ACC112 (cell line): ENCODE data around the gene ZSCAN26.

Experiments
- H2AFZ ChIP-seq: fragments of 200-600 bp; sonication (generic); one replicate; pipeline ENCODE4 v1.6.0; 2017; ENCODE audit warnings: antibody characterized with exemption, low read length; ENCODE audit not compliant: unreplicated experiment
- H3K27ac ChIP-seq: fragments of 200-600 bp; sonication (generic); 2 replicates; pipeline ENCODE4 v1.5.1; 2014; ENCODE audit warnings: low read depth, mild to moderate bottlenecking, antibody characterized with exemption, low read length, moderate library complexity
- H3K27me3 ChIP-seq: fragments of 200-600 bp; sonication (generic); 2 replicates; pipeline ENCODE4 v1.6.1; 2014; ENCODE audit warnings: mild to moderate bottlenecking, antibody characterized with exemption, low read length, moderate library complexity, mixed read lengths; ENCODE audit not compliant: insufficient read depth
- H3K36me3 ChIP-seq: fragments of 200-600 bp; sonication (generic); 2 replicates; pipeline ENCODE4 v1.6.1; 2016; ENCODE audit warnings: mild to moderate bottlenecking, antibody characterized with exemption, low read length, moderate library complexity, mixed read lengths; ENCODE audit not compliant: insufficient read depth
- H3K4me1 ChIP-seq: fragments of 200-600 bp; sonication (generic); one replicate; pipeline ENCODE4 v1.6.1; 2016; ENCODE audit warnings: low read length, mixed read lengths; ENCODE audit not compliant: insufficient read depth, unreplicated experiment, control insufficient read depth
- H3K4me3 ChIP-seq: fragments of 200-600 bp; sonication (generic); 2 replicates; pipeline ENCODE4 v1.5.1; 2014; ENCODE audit warnings: mild to moderate bottlenecking, low read depth, low read length
- H3K79me2 ChIP-seq: fragments of 200-600 bp; sonication (generic); one replicate; pipeline ENCODE4 v1.6.0; 2016; ENCODE audit warnings: low read length; ENCODE audit not compliant: control insufficient read depth, unreplicated experiment, insufficient read depth

The ZSCAN26 gene

GRCh38 chr6:28235912-28236452 lies 31.0 kb upstream of the ZSCAN26 start:
- Histone ChIP-seq H3K27me3 (no peaks in the 10 kb centered on the region), H3K4me1 (no peaks in the 10 kb centered on the region), H3K4me3 (no peak overlapping the region), H3K36me3 (peaks cover 22% of the 10 kb centered on the region), H2AFZ (no peak overlapping the region), H3K27ac (no peak overlapping the region), H3K79me2 (no peaks in the 10 kb centered on the region)

GRCh38 chr6:28239636-28240035 lies 27.3 kb upstream of the ZSCAN26 start:
- H3K4me1 ChIP-seq, result no peaks in the 10 kb centered on the region
- peaks cover 7% of the 10 kb centered on the region for H3K36me3 ChIP-seq
- no peaks in the 10 kb centered on the region for H3K79me2 ChIP-seq
- no peak overlapping the region for H3K4me3 ChIP-seq
- H3K27ac ChIP-seq, result no peak overlapping the region
- no peak overlapping the region for H2AFZ ChIP-seq
- no peaks in the 10 kb centered on the region for H3K27me3 ChIP-seq

DNA sequence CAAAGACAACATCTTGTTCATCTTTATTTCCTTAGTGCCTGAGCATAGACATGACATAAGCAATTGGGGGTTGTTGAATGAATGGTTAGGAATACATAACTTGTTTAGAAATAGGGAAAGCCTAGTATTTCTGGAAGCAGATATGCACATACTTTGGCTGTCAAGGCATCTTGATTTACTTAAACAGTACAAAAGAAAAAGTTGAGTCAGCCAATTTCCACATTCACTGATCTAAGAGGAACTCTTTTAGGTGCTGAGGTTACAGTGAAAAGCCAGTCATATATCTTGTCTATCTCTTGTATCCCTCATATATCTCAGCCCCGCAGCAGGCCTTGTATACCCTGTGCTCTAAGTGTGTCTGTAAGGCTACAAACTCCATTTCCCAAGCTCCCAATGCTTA lies 26.5 kb upstream of the ZSCAN26 start:
- H3K79me2 ChIP-seq, result no peaks in the 10 kb centered on the region
- no peaks in the 10 kb centered on the region for H3K27me3 ChIP-seq
- no peak overlapping the region for H3K4me3 ChIP-seq
- H3K4me1 ChIP-seq, result no peaks in the 10 kb centered on the region
- H3K36me3 ChIP-seq, result peaks cover 11% of the 10 kb centered on the region
- no peak overlapping the region for H3K27ac ChIP-seq
- H2AFZ ChIP-seq, result no peak overlapping the region

GRCh38 chr6:28243946-28244345 lies 23.0 kb upstream of the ZSCAN26 start:
- H2AFZ ChIP-seq, result no peak overlapping the region
- no peaks in the 10 kb centered on the region for H3K4me1 ChIP-seq
- H3K4me3 ChIP-seq, result no peak overlapping the region
- no peaks in the 10 kb centered on the region for H3K27me3 ChIP-seq
- no peak overlapping the region for H3K27ac ChIP-seq
- H3K36me3 ChIP-seq, result peaks cover 24% of the 10 kb centered on the region
- no peaks in the 10 kb centered on the region for H3K79me2 ChIP-seq

DNA sequence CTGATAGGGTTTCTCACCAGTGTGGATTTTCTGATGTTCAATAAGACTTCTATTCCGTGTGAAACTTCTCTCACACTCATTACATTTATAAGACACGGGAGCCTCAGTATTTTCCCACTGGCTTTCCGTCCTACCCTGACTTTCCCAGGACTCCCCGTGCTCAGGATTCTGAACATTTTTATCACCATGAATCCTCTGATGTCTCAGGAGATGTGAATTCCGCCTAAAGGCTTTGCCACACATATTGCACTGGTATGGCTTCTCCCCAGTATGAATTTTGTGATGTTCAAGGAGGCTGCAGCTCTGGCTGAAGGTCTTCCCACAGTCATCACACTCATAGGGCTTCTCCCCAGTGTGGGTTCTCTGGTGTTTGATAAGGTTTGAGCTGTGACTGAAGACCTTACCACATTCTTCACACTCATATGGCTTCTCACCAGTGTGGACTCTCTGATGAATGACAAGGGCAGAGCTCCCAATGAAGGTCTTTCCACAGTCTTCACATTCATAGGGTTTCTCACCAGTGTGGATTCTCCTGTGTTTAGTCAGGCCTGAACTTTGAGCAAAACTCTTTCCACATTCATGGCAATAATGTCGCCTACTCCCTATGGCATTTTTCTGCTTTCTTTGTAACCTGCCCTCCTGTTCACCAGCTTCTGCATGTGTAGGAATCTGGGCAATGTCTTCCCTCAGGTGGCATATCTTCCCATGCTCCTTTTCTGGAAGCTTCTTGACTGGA lies 21.6 kb upstream of the ZSCAN26 start:
- Histone ChIP-seq H2AFZ (no peak overlapping the region), H3K36me3 (peaks cover 24% of the 10 kb centered on the region), H3K27me3 (no peaks in the 10 kb centered on the region), H3K4me3 (no peak overlapping the region), H3K4me1 (no peaks in the 10 kb centered on the region), H3K27ac (no peak overlapping the region), H3K79me2 (no peaks in the 10 kb centered on the region)

DNA sequence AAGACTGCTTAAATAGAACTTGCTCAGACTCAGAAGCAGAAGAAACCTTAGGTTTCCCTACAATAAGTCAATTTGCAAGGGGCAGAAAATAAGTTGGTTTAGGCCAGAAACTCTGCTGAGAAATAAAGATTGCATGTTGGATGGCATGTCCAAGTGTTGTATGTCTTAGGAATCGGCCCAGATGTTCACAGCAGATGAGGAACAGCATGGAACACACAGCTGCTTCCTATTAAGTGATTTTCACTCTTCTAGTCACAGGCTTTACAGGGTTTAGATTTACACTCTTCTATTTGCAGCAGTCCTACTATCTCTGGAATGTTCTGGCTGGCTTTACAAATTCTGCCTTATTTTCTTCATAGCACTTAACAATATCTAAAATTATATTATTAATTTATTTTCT lies 18.0 kb upstream of the ZSCAN26 start:
- Histone ChIP-seq H3K36me3 (peaks cover 24% of the 10 kb centered on the region), H3K79me2 (peaks cover 12% of the 10 kb centered on the region), H3K27me3 (no peaks in the 10 kb centered on the region), H3K4me1 (peaks cover 22% of the 10 kb centered on the region), H3K27ac (no peak overlapping the region), H2AFZ (no peak overlapping the region), H3K4me3 (no peak overlapping the region)

DNA sequence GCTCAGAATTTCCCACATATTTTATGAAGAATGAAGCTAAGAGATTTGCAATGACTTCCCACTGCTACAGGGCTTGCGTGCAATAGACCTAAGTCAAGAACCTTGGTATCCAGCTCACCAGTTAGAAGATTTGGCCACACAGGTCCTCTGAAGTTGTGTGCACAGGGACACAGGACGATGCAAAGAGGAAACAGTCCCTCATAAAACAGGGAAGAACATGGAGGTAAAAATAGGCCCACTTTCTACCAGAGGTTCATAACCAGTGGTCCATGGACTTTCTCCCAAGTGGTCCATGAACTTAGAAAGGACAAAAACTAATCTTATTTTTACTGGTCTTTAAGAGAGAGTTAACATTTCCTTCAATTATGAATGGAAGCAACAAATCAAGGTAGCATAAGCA lies 16.2 kb upstream of the ZSCAN26 start:
- Histone ChIP-seq H3K27me3 (no peaks in the 10 kb centered on the region), H3K27ac (no peak overlapping the region), H3K36me3 (peaks cover 10% of the 10 kb centered on the region; the same call in 1 of the 2 replicates), H3K79me2 (peaks cover 12% of the 10 kb centered on the region), H3K4me1 (peaks cover 25% of the 10 kb centered on the region), H2AFZ (no peak overlapping the region), H3K4me3 (peak overlapping the region; percentile 92)

GRCh38 chr6:28251661-28252008 lies 15.3 kb upstream of the ZSCAN26 start:
- Histone ChIP-seq H3K4me1 (peaks cover 25% of the 10 kb centered on the region), H2AFZ (peak overlapping the region; percentile 91), H3K36me3 (peaks cover 5% of the 10 kb centered on the region; the same call in 1 of the 2 replicates), H3K79me2 (peaks cover 12% of the 10 kb centered on the region), H3K4me3 (peak overlapping the region; percentile 92), H3K27ac (no peak overlapping the region), H3K27me3 (no peaks in the 10 kb centered on the region)

DNA sequence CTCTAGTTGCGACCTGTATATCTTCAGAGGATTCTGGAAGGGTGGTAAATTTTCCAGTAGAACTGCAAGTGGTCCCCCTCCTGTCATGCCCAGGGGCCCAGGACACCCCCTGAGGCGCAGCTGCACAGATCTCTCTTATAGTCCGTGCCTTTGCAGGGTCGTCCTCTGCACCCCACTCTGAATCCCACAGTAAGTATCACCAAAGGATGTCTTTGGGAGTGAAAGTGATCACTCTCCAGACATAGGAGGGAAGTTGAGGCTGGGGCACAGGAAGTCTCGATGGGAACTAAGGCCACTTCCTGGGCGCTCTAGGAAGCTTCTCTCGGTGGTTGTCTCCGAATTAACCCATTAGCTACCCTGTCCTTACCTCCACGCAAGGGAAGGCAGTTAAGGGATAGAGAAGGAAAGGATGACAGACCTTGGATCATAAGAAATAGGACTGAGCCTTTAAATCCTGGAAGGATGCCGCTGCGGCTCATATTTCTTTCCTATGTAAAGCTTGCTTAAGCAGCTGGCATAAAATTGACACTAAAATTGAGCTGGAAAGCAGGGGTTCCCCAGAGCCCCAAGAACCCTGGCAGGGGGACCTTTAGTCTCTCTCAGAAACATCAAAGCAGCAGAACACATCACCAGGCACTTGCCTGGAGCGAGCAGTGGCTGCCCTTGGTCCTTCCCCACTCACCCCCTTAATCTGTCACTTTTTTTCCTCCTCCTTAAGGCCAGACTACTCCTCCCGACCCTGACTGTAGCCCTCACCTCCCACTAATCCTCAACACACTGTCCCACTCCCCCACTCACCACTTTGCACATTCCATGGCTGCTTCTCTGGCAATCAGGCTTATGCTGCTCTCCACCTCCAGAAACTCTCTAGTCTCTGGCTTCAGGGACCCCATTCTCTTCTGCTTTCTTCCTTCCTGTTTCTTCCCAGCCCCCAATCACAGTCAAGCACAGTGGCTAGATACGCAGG lies 14.7 kb upstream of the ZSCAN26 start, which contains the start of gene ZKSCAN4:
TSS of gene ZKSCAN4 (minus strand) at position 261 of the 967 bp plus-strand sequence. CDS start 289 bp downstream, outside the sequence.
- no peak within 1 kb of the TSS; the same call in 1 of the 2 replicates for H3K27ac ChIP-seq
- H2AFZ ChIP-seq, result peak within 1 kb of the TSS; percentile 94
- H3K36me3 ChIP-seq, result no peaks in the 10 kb centered on the region
- peaks cover 12% of the 10 kb centered on the region for H3K79me2 ChIP-seq
- no peaks in the 10 kb centered on the region for H3K27me3 ChIP-seq
- peak within 1 kb of the TSS; percentile 92 for H3K4me3 ChIP-seq
- H3K4me1 ChIP-seq, result peaks cover 25% of the 10 kb centered on the region

DNA sequence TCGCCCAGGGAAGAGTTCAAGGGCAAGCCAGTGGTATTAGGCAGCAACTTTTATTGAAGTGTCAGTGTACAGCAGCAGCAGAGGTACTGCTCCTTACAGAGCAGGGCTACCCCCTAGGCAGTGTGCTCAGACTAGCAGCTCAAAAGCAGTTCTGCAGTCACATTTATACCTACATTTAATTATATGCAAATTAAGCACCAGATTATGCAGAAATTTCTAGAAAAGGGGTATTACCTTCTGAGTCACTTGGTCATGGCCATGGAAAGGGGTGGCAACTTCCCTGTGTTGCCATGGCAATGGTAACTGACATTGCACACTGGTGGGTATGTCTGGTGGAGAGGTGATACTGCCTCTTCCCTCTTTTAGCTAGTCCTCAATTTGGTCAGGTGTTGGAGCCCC lies 12.8 kb upstream of the ZSCAN26 start:
- peaks cover 25% of the 10 kb centered on the region for H3K4me1 ChIP-seq
- peak overlapping the region; percentile 28 for H2AFZ ChIP-seq
- H3K4me3 ChIP-seq, result no peak overlapping the region
- no peak overlapping the region for H3K27ac ChIP-seq
- H3K36me3 ChIP-seq, result no peaks in the 10 kb centered on the region
- peaks cover 12% of the 10 kb centered on the region for H3K79me2 ChIP-seq
- no peaks in the 10 kb centered on the region for H3K27me3 ChIP-seq
